Neural progenitor cell (in vitro differentiated cells): ENCODE measurements around the gene TBC1D24. TPM values are rescaled to one million over a fixed set of nuclear protein-coding genes. Genes with fewer than 3 reads are reported as not detected.
A peak's percentile ranks its signal among the peaks of the same experiment; 100 is the strongest.

Source experiments
- DNase-seq: peaks from one replicate; pipeline ENCODE4 v3.0.0-alpha.2; 2016; ENCODE audit warnings: low spot score
- H2AFZ ChIP-seq: fragments of 200-600 bp; sonication (generic); replicated peaks from 2 replicates; pipeline ENCODE4 v1.6.1; 2016; ENCODE audit warnings: antibody characterized with exemption
- H3F3A ChIP-seq: fragments of 200-600 bp; sonication (generic); 2 replicates; pipeline ENCODE4 v1.6.1; 2016; ENCODE audit warnings: antibody characterized with exemption, low read depth
- H3K27ac ChIP-seq: fragments of 200-600 bp; sonication (generic); 2 replicates; pipeline ENCODE4 v1.5.1; 2016; ENCODE audit warnings: mild to moderate bottlenecking
- H3K27me3 ChIP-seq: fragments of 200-600 bp; sonication (generic); 2 replicates; pipeline ENCODE4 v1.6.1; 2016; ENCODE audit warnings: mild to moderate bottlenecking, moderate library complexity
- H3K36me3 ChIP-seq: fragments of 200-600 bp; sonication (generic); 2 replicates; pipeline ENCODE4 v1.5.1; 2016
- H3K4me1 ChIP-seq: fragments of 200-600 bp; sonication (generic); 2 replicates; pipeline ENCODE4 v1.6.1; 2016; ENCODE audit warnings: mixed run types
- H3K4me2 ChIP-seq: fragments of 200-600 bp; sonication (generic); 2 replicates; pipeline ENCODE4 v1.6.1; 2016
- H3K4me3 ChIP-seq: fragments of 200-600 bp; sonication (generic); 2 replicates; pipeline ENCODE4 v1.5.1; 2016
- H3K79me2 ChIP-seq: fragments of 200-600 bp; sonication (generic); 2 replicates; pipeline ENCODE4 v1.6.1; 2016; ENCODE audit warnings: low read depth
- H3K9ac ChIP-seq: fragments of 200-600 bp; sonication (generic); 2 replicates; pipeline ENCODE4 v1.6.1; 2016
- H3K9me3 ChIP-seq: fragments of 200-600 bp; sonication (generic); 2 replicates; pipeline ENCODE4 v1.5.1; 2016; ENCODE audit warnings: low read depth
- H4K20me1 ChIP-seq: fragments of 200-600 bp; sonication (generic); 2 replicates; pipeline ENCODE4 v1.6.1; 2016; ENCODE audit warnings: low read depth
- H3K27ac Mint-ChIP-seq: 3 replicates; pipeline ENCODE4 v1.8.0; 2021; ENCODE audit warnings: mixed read lengths
- H3K27me3 Mint-ChIP-seq: 2 replicates; pipeline ENCODE4 v1.8.0; 2022; ENCODE audit warnings: low read depth, mild to moderate bottlenecking, inconsistent platforms, moderate library complexity, mixed read lengths; ENCODE audit not compliant: insufficient read depth
- H3K36me3 Mint-ChIP-seq: 3 replicates; pipeline ENCODE4 v1.8.0; 2021; ENCODE audit warnings: mixed read lengths
- H3K4me1 Mint-ChIP-seq: 3 replicates; pipeline ENCODE4 v1.8.0; 2021; ENCODE audit warnings: mixed read lengths
- H3K4me3 Mint-ChIP-seq: 3 replicates; pipeline ENCODE4 v1.8.0; 2021; ENCODE audit warnings: mild to moderate bottlenecking, moderate library complexity, mixed read lengths
- H3K9me3 Mint-ChIP-seq: 3 replicates; pipeline ENCODE4 v1.8.0; 2020; ENCODE audit warnings: mixed read lengths
- EZH2 ChIP-seq: fragments of 200-600 bp; sonication (generic); IDR thresholded peaks from 2 replicates; pipeline ENCODE4 v1.6.1; 2017; ENCODE audit warnings: antibody characterized with exemption, mild to moderate bottlenecking, moderate library complexity
- EZH2phosphoT487 ChIP-seq: fragments of 200-600 bp; sonication (generic); IDR thresholded peaks from 2 replicates; pipeline ENCODE4 v1.6.1; 2017; ENCODE audit warnings: antibody characterized with exemption
- total RNA-seq: library from RNA; depleted of rRNA; stranded (reverse); fragments of >200 nt; gene quantifications from 2 replicates; pipeline ENCODE4 v1.2.3, GENCODE V29; 2015; ENCODE audit warnings: low replicate concordance
- TF ChIP-seq, protein P1 (sequence below): fragments of 200-600 bp; sonication (generic); IDR thresholded peaks from 2 replicates; pipeline ENCODE4 v1.5.1; 2017; ENCODE audit warnings: antibody characterized with exemption, mild to moderate bottlenecking

Gene TBC1D24
- total RNA-seq, 1 donor from 2014 or later = 8.2 TPM

DNA sequence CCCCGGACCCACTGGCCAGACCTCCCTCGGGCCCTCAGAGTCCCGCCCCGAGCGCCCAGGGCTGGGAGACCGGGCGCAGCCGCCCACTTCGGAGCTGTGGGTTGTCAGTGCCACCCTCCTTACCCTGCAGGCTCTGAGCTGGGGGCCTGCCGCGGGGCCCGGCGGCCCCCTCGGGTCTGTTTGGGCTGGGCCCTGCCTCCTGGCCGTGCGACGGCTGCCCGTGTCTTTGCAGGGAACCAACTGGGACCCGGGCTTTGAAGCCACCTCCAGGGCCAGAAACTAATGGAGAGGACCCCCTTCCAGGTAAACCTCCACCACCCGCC lies 14.6 kb upstream of the TBC1D24 start:
- peaks cover 6% of the 10 kb centered on the region for H3K27me3 Mint-ChIP-seq
- no peak overlapping the region for H2AFZ ChIP-seq

DNA sequence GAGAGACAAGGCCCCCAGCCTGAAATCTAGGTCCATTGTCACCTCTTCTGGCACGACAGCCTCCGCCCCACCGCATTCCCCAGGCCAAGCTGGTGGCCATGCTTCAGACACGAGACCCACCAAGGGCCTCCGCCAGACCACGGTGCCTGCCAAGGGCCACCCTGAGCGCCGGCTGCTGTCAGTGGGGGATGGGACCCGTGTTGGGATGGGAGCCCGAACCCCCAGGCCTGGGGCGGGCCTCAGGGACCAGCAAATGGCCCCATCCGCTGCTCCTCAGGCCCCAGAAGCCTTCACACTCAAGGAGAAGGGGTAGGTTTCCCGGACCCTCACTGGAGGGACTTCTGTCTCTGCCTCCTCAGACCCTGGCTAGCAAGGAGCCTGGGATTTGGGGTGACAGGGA lies 14.0 kb upstream of the TBC1D24 start:
- Mint-ChIP-seq H3K27me3 (peaks cover 4% of the 10 kb centered on the region), H3K36me3 (peaks cover 5% of the 10 kb centered on the region), H3K9me3 (peaks cover 2% of the 10 kb centered on the region), H3K27ac (no peak overlapping the region), H3K4me3 (peak overlapping the region; percentile 83), H3K4me1 (peaks cover 7% of the 10 kb centered on the region)
- peaks cover 54% of the 10 kb centered on the region for H3F3A ChIP-seq
- H3K36me3 ChIP-seq = no peaks in the 10 kb centered on the region
- H3K9me3 ChIP-seq = no peaks in the 10 kb centered on the region
- TF ChIP-seq EZH2 = no peak
- TF ChIP-seq EZH2phosphoT487 = no peak
- TF ChIP-seq, protein P1, sequence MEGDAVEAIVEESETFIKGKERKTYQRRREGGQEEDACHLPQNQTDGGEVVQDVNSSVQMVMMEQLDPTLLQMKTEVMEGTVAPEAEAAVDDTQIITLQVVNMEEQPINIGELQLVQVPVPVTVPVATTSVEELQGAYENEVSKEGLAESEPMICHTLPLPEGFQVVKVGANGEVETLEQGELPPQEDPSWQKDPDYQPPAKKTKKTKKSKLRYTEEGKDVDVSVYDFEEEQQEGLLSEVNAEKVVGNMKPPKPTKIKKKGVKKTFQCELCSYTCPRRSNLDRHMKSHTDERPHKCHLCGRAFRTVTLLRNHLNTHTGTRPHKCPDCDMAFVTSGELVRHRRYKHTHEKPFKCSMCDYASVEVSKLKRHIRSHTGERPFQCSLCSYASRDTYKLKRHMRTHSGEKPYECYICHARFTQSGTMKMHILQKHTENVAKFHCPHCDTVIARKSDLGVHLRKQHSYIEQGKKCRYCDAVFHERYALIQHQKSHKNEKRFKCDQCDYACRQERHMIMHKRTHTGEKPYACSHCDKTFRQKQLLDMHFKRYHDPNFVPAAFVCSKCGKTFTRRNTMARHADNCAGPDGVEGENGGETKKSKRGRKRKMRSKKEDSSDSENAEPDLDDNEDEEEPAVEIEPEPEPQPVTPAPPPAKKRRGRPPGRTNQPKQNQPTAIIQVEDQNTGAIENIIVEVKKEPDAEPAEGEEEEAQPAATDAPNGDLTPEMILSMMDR = no peak
- H2AFZ ChIP-seq = no peak overlapping the region
- H3K4me2 ChIP-seq = peak overlapping the region; percentile 97
- peaks cover 15% of the 10 kb centered on the region for H3K79me2 ChIP-seq
- H3K27ac ChIP-seq = no peak overlapping the region
- DNase-seq = no peak
- peak overlapping the region; percentile 45 for H3K9ac ChIP-seq
- peaks cover 14% of the 10 kb centered on the region for H3K4me1 ChIP-seq
- H3K4me3 ChIP-seq = peak overlapping the region; percentile 79
- H3K27me3 ChIP-seq = no peaks in the 10 kb centered on the region
- H4K20me1 ChIP-seq = peaks cover 25% of the 10 kb centered on the region

More for the DNA sequence above, 14.6 kb upstream of the TBC1D24 start:
- peaks cover 14% of the 10 kb centered on the region for H3K4me1 ChIP-seq
- no peak for TF ChIP-seq EZH2
- TF ChIP-seq EZH2phosphoT487 = no peak
- TF ChIP-seq, protein P1 = no peak
- peaks cover 2% of the 10 kb centered on the region for H3K9me3 Mint-ChIP-seq
- H3F3A ChIP-seq = peaks cover 49% of the 10 kb centered on the region
- no peak overlapping the region for H3K27ac Mint-ChIP-seq
- H3K4me3 ChIP-seq = peak overlapping the region; percentile 79
- H3K4me1 Mint-ChIP-seq = peaks cover 7% of the 10 kb centered on the region
- peaks cover 25% of the 10 kb centered on the region for H4K20me1 ChIP-seq
- H3K4me2 ChIP-seq = peak overlapping the region; percentile 97
- H3K27ac ChIP-seq = peak overlapping the region; percentile 42
- no peak for DNase-seq
- no peaks in the 10 kb centered on the region for H3K36me3 ChIP-seq
- H3K9me3 ChIP-seq = no peaks in the 10 kb centered on the region
- H3K27me3 ChIP-seq = no peaks in the 10 kb centered on the region
- peak overlapping the region; percentile 45 for H3K9ac ChIP-seq
- H3K79me2 ChIP-seq = peaks cover 15% of the 10 kb centered on the region
- peaks cover 7% of the 10 kb centered on the region for H3K36me3 Mint-ChIP-seq
- peak overlapping the region; percentile 83 for H3K4me3 Mint-ChIP-seq

GRCh38 chr16:2462031-2462866 lies 12.7 kb upstream of the TBC1D24 start:
- Histone ChIP-seq H3K9ac (no peak overlapping the region), H3K4me1 (peaks cover 14% of the 10 kb centered on the region)
- H3K27ac Mint-ChIP-seq = no peak overlapping the region

More at GRCh38 chr16:2462031-2462866, 12.7 kb upstream of the TBC1D24 start:
- DNase-seq = no peak
- no peak overlapping the region for H3K27ac ChIP-seq
- Mint-ChIP-seq H3K36me3 (peaks cover 5% of the 10 kb centered on the region), H3K27me3 (peaks cover 7% of the 10 kb centered on the region), H3K4me3 (no peak overlapping the region), H3K4me1 (peaks cover 7% of the 10 kb centered on the region), H3K9me3 (peaks cover 2% of the 10 kb centered on the region)
- H3F3A ChIP-seq = peaks cover 58% of the 10 kb centered on the region
- H3K4me3 ChIP-seq = no peak overlapping the region
- H3K27me3 ChIP-seq = no peaks in the 10 kb centered on the region
- no peak overlapping the region for H3K4me2 ChIP-seq
- H4K20me1 ChIP-seq = peaks cover 29% of the 10 kb centered on the region
- no peaks in the 10 kb centered on the region for H3K9me3 ChIP-seq
- H3K36me3 ChIP-seq = no peaks in the 10 kb centered on the region
- H3K79me2 ChIP-seq = peaks cover 15% of the 10 kb centered on the region
- no peak overlapping the region for H2AFZ ChIP-seq
- TF ChIP-seq, protein P1 = no peak
- TF ChIP-seq EZH2 (no peak), EZH2phosphoT487 (no peak)
